Nucleus accumbens (tissue), 56 donors: Measurements from ENCODE around the gene CACNA2D4.

ENCODE experiments used
- DNase-seq, 56 donors: peaks; one replicate each; lab custom pipeline; 2025; lab: John Stamatoyannopoulos, UW

Gene CACNA2D4

GRCh38 chr12:1907652-1908611 lies 10.5 kb downstream of the CACNA2D4 start:
- DNase-seq: peak in 1 of 56 donors; percentile 36

GRCh38 chr12:1906579-1906978 lies 11.9 kb downstream of the CACNA2D4 start:
- DNase-seq: no peak

- no peak for DNase-seq
These were observed 13.6 kb downstream of the CACNA2D4 start for GRCh38 chr12:1904875-1905274.

GRCh38 chr12:1896964-1897363 lies 21.5 kb downstream of the CACNA2D4 start:
- DNase-seq: peak in 1 of 56 donors; percentile 12

- DNase-seq: no peak
These were observed 27.6 kb downstream of the CACNA2D4 start for GRCh38 chr12:1890810-1891209.

GRCh38 chr12:1890119-1890703 lies 28.2 kb downstream of the CACNA2D4 start:
- no peak for DNase-seq

GRCh38 chr12:1888923-1889322 lies 29.5 kb downstream of the CACNA2D4 start:
- no peak for DNase-seq

GRCh38 chr12:1886396-1887008 lies 31.9 kb downstream of the CACNA2D4 start:
- DNase-seq: no peak

GRCh38 chr12:1885599-1886245 lies 32.7 kb downstream of the CACNA2D4 start:
- DNase-seq: no peak

GRCh38 chr12:1885082-1885596 lies 33.3 kb downstream of the CACNA2D4 start:
- no peak for DNase-seq

GRCh38 chr12:1884651-1885050 lies 33.8 kb downstream of the CACNA2D4 start:
- no peak for DNase-seq

- no peak for DNase-seq
These were observed 34.9 kb downstream of the CACNA2D4 start for GRCh38 chr12:1883513-1883912.

- DNase-seq: no peak
These were observed 35.5 kb downstream of the CACNA2D4 start for GRCh38 chr12:1882850-1883470.

- DNase-seq: no peak
These were observed 36.0 kb downstream of the CACNA2D4 start for GRCh38 chr12:1882405-1882804.

GRCh38 chr12:1881936-1882335 lies 36.5 kb downstream of the CACNA2D4 start:
- no peak for DNase-seq

- DNase-seq: no peak
These were observed 37.2 kb downstream of the CACNA2D4 start for GRCh38 chr12:1881301-1881700.

- no peak for DNase-seq
These were observed 37.6 kb downstream of the CACNA2D4 start for GRCh38 chr12:1880876-1881275.

GRCh38 chr12:1880153-1880845 lies 38.2 kb downstream of the CACNA2D4 start:
- no peak for DNase-seq

GRCh38 chr12:1879633-1880032 lies 38.8 kb downstream of the CACNA2D4 start:
- DNase-seq: no peak

- no peak for DNase-seq
These were observed 39.8 kb downstream of the CACNA2D4 start for GRCh38 chr12:1878695-1879094.
